NCI-H1105 treated with DMSO at 0.1 percent for 48 hours (cell line): ENCODE measurements around the gene GSK3A.

Experiments
- DNase-seq: peaks from one replicate; lab custom pipeline; 2025; lab: John Stamatoyannopoulos, UW

Gene GSK3A

GRCh38 chr19:42226886-42227285 is 15.5 kb downstream of the GSK3A start:
- no peak for DNase-seq

DNA sequence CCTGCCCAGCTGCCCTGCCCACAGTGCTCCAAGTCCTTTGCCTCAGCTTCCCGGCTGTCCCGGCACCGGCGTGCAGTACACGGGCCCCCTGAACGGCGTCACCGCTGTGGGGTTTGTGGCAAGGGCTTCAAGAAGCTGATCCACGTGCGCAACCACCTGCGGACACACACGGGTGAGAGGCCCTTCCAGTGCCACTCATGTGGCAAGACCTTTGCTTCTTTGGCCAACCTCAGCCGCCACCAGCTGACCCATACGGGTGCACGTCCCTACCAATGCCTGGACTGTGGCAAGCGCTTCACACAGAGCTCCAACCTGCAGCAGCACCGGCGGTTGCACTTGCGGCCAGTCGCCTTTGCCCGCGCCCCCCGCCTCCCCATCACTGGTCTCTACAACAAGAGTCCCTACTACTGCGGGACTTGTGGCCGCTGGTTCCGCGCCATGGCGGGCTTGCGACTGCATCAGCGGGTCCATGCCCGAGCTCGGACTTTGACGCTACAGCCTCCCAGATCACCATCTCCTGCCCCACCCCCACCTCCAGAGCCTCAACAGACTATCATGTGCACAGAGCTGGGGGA is 16.6 kb downstream of the GSK3A start:
- DNase-seq = no peak

DNA sequence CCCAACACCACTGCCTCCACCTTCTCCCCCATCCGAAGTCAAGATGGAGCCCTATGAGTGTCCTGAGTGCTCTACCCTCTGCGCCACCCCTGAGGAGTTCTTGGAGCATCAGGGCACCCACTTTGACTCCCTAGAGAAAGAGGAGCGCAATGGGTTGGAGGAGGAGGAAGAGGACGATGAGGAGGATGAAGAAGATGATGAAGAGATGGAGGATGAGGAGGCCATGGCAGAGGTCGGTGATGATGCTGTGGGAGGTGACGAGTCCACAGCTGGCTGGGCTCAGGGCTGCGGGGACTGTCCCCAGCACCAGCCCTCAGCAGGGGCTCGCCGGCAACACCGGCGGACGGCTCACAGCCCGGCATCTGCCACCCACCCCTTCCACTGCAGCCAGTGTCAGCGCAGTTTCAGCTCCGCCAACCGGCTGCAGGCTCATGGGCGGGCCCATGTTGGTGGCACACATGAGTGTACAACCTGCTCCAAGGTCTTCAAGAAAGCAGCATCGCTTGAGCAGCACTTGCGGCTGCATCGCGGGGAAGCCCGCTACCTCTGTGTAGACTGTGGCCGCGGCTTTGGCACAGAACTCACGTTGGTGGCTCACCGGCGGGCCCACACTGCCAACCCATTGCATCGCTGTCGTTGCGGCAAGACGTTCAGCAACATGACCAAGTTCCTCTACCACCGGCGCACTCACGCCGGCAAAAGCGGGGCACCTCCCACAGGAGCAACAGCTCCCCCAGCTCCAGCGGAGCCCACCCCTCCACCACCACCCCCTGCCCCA is 17.3 kb downstream of the GSK3A start:
- DNase-seq = no peak

- no peak for DNase-seq
These were observed 21.7 kb downstream of the GSK3A start for GRCh38 chr19:42220751-42221097.

DNA sequence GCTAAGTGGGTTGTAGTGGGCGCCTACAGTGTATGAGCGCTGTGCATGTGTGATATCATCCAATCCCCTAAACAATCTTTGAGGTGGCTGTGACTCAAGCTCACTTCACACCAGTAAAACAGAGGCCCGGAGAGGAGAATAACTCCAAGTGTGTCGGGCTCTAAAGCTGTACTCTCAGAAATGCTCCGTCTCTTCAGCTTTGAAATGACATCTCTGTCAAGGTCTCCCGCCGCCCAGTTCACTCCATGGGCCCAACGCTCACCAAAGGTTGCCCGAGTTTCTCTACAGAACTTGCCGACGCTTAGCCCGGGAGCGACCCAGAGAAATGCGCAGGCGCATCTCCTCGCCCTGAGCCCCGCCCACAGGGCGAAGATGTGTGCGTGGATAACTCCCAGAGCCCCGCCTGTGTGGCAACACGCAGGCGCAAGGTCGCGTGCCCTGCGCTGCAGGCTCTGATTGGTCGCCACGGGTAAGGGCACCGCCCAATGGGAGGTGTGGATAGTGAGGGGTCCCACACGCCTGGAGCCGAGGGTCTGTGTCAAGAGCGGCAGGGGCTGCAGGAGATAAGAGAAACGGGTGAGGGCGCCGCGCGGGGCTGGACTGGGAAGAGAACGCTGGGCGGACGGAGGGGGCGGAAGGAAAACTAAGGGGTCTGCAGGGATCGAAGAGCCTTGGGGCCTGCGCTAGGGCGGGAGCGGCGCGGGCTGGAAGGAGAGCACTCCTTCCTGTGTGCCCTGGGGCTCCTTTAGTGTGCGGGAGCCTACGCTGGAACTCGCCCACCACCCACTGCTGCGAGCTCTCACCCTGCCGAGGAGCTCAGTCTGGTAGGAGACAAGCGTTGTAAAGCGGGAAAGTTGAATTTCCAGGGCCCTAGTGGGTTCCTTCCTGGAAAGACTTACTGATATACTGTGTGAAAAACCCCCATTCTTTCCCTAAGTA is 22.3 kb downstream of the GSK3A start, which contains the start of gene ZNF526:
Gene ZNF526, plus strand, starts transcription at position 501 of the 939 bp plus-strand sequence. CDS start 4,092 bp downstream, outside the sequence.
- peak; percentile 97 for DNase-seq

GRCh38 chr19:42217520-42218437 is 24.6 kb downstream of the GSK3A start, which contains the start of gene DEDD2:
TSS of gene DEDD2 (minus strand) at chr19:42217677. CDS start at chr19:42217007, 670 bp downstream.
- peak; percentile 91 for DNase-seq

GRCh38 chr19:42216653-42217519 is 25.5 kb downstream of the GSK3A start:
- peak; percentile 45 for DNase-seq

DNA sequence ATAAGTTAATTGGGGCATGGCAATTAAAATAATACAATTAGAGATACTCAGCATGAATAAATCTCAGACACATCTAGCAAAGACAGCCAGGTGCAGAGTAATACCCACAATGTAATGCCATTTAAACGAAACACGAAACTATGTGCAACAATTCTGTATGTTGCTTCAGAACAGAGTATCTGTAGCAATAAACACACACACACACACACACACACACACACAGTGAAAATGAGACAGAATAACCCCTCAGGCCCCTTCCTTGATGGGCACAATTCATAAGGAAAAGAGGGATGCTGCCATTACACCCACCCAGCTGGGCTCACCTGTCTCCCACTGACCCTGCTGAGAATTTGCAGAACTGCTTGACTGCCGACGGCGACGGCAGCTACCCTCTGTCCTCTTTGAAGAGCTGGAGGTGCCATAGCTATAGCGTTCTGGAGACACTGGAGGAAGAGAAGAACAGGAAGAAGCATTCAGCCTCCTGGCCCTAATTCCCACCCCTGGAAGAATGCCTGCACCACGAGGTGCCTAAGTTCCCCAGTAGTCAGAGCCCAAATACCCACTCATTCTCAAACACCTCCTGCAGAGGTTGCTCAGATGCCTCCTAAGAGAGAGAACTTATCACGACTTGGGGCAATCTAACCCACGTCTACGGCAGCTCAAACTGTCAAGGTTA is 27.5 kb downstream of the GSK3A start:
- no peak for DNase-seq

- no peak for DNase-seq
These were observed 29.5 kb downstream of the GSK3A start for GRCh38 chr19:42212886-42213285.

GRCh38 chr19:42208612-42209011 is 33.8 kb downstream of the GSK3A start:
- no peak for DNase-seq

GRCh38 chr19:42207767-42208271 is 34.6 kb downstream of the GSK3A start:
- DNase-seq = no peak

- DNase-seq = no peak
These were observed 35.3 kb downstream of the GSK3A start for GRCh38 chr19:42206871-42207755.

- DNase-seq = no peak
These were observed 37.7 kb downstream of the GSK3A start for GRCh38 chr19:42204664-42205063.

DNA sequence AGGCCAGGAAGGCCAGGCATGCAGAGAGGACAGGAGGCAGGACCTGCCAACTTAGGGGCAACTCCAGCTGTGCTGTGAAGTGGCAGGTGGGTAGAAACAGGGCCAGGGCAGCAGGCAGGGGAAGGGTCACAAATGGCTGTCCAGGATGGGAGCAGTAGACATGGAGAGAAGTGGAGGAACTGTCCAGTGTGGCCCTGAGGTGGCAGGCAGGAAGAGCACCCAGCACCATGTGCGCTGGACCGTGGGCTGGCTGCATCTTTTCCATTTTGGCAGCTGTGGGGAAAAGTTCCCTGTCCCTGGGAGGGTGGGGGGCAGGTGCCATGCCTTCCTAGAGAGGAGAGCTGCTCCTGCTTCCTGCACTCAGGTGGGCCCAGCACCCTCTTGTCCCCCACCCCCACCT is 38.7 kb downstream of the GSK3A start:
- DNase-seq = no peak

- no peak for DNase-seq
These were observed 40.0 kb downstream of the GSK3A start for GRCh38 chr19:42202290-42202880.

DNA sequence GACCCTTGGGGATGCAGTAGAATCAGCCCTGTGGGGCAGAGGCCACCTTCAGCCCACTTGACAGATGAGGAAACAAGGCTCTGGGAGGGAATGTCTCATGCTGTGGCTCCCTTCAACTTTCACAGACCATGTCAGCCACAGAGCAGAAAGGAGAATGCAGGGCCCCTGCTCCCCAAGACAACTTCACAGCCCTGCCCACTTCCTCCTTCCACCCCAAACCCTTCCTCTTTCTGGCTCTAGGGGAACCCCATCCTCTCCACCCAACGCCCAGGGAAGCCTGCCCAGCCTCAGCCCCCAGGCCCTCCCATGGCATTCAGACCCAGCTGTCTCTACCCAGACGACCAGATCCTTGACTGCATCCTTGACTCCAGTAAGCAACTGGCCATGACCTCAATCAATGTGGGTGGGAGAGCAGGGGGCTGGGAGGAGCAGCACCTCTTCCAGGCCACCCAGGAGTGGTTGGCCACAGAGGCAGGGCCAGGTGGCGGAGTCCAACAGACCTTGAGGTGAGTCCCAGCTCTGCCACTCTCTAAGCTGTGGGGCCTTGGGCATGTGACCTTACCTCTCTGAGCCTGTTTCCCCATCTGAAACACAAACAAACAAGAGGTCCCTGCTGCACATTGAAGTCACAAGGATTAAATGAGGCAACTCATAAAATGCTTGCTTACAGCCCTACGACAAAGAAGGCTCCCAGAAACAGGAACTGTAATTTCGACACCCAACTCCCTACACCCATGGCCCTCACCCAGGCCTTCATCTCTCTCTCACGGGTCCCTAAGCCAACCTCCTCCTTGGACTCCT is 40.7 kb downstream of the GSK3A start:
- DNase-seq = no peak

GRCh38 chr19:42200116-42200715 is 42.2 kb downstream of the GSK3A start:
- DNase-seq = no peak
